GM21576 (cell line): ENCODE results near the gene ATP2B2.

Experiments
- ATAC-seq: cut with Tn5 transposase; IDR thresholded peaks from one replicate; pipeline ENCODE4 v1.9.1; 2021; ENCODE audit warnings: mild to moderate bottlenecking, moderate library complexity; ENCODE audit not compliant: unreplicated experiment

ATP2B2 gene

GRCh38 chr3:10434144-10434937, 71.0 kb downstream of the ATP2B2 start:
- ATAC-seq = no peak

GRCh38 chr3:10432931-10433330, 72.5 kb downstream of the ATP2B2 start:
- ATAC-seq = no peak

GRCh38 chr3:10432156-10432845, 73.1 kb downstream of the ATP2B2 start:
- no peak for ATAC-seq

GRCh38 chr3:10430805-10431204, 74.6 kb downstream of the ATP2B2 start:
- no peak for ATAC-seq

GRCh38 chr3:10428406-10429091, 76.8 kb downstream of the ATP2B2 start:
- no peak for ATAC-seq

- no peak for ATAC-seq
These were observed 78.8 kb downstream of the ATP2B2 start for GRCh38 chr3:10426346-10427220.

- ATAC-seq = no peak
These were observed 82.1 kb downstream of the ATP2B2 start for GRCh38 chr3:10423171-10423882.

- no peak for ATAC-seq
These were observed 83.4 kb downstream of the ATP2B2 start for GRCh38 chr3:10421996-10422395.

- ATAC-seq = no peak
These were observed 84.5 kb downstream of the ATP2B2 start for GRCh38 chr3:10420745-10421475.

GRCh38 chr3:10419637-10420232, 85.7 kb downstream of the ATP2B2 start:
- ATAC-seq = no peak

- ATAC-seq = no peak
These were observed 87.5 kb downstream of the ATP2B2 start for GRCh38 chr3:10417847-10418246.

GRCh38 chr3:10416730-10417300, 88.6 kb downstream of the ATP2B2 start:
- ATAC-seq = no peak

GRCh38 chr3:10413041-10413440, 92.3 kb downstream of the ATP2B2 start:
- ATAC-seq = no peak

GRCh38 chr3:10411598-10412332, 93.6 kb downstream of the ATP2B2 start:
- ATAC-seq = no peak

- no peak for ATAC-seq
These were observed 94.9 kb downstream of the ATP2B2 start for GRCh38 chr3:10410383-10411002.

- no peak for ATAC-seq
These were observed 96.7 kb downstream of the ATP2B2 start for GRCh38 chr3:10408680-10409079.

- ATAC-seq = no peak
These were observed 98.0 kb downstream of the ATP2B2 start for GRCh38 chr3:10407361-10407760.

GRCh38 chr3:10406414-10406813, 99.0 kb downstream of the ATP2B2 start:
- ATAC-seq = no peak
